ENCODE results near the gene CCPG1. TPM values are rescaled to one million over a fixed set of nuclear protein-coding genes. Genes with fewer than 3 reads are reported as not detected.

CCPG1 gene
- total RNA-seq, 1 experiment from 2014 or later, result 28.9 TPM

DNA sequence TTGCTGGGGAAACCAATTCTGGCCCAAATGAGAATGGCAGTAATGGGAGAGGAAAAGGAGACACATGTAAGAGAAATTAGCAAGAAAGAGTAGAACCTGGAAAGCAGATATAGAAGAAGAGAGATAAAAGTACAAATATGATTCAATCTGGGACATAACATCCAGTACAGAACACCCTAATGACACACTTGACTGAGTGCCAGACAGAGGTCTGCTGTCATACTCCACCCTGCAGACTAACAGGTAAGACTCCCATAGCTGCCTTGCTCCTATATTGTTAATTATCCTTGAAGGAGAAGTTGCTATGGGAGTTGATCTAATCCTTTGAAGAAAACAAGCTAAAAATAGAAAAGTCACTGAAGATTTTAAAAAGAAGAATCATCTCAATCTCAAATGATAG is 21.1 kb downstream of the CCPG1 start:
- DNase-seq (ENCODE audit: low read depth), result no peak

DNA sequence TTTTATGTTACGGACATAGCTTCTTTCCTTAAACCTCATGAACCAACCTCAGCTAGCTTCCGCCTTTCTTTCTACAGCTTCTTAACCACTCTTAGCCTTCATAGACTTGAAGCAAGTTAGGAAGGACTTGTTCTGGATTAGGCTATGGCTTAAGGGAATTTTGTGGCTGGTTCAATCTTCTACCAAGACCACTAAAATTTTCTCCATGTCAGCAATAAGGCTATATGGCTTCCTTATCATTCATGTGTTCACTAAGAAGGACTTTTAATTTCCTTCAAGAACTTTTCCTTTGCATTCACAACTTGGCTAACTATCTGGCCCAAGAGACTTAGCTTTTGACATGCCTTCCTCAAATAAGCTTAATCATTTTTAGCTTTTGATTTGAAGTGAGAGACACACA is 24.5 kb downstream of the CCPG1 start:
- no peak for DNase-seq (ENCODE audit: low read depth)

DNA sequence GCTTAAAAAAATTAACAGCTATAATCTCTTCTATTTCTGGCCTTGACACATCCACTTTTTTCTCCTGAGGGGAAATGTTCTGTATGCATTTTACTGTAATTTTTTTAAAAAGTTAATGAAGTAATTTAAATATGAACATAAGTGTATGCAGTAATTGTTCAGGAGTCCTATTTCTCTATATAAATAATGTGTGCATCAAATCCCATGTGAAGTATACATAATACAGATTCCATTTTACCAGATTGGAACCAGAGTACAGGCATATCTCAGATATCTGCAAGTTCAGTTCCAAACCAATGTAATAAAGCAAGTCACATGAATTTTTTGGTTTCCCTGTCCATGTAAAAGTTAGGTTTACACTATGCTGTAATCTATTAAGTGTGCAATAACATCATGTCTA is 26.6 kb downstream of the CCPG1 start:
- DNase-seq (ENCODE audit: low read depth), result no peak

DNA sequence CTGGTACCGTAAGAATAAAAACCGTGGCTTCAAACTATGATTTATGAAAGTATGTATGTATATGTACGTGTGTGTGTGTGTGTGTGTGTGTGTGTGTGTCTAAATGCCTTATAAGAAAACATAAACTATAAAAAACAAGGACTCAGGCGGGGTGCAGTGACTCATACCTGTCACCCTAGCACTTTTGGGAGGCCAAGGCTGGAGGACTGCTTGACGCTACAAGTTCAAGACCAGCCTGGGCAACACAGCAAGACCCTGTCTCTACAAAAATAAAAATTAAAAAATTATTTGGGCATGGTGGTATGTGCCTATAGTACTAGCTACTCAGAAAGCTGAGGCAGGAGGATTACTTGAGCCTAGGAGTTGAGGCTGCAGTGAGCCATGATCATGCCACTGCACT is 29.1 kb downstream of the CCPG1 start:
- no peak for DNase-seq (ENCODE audit: low read depth)

DNA sequence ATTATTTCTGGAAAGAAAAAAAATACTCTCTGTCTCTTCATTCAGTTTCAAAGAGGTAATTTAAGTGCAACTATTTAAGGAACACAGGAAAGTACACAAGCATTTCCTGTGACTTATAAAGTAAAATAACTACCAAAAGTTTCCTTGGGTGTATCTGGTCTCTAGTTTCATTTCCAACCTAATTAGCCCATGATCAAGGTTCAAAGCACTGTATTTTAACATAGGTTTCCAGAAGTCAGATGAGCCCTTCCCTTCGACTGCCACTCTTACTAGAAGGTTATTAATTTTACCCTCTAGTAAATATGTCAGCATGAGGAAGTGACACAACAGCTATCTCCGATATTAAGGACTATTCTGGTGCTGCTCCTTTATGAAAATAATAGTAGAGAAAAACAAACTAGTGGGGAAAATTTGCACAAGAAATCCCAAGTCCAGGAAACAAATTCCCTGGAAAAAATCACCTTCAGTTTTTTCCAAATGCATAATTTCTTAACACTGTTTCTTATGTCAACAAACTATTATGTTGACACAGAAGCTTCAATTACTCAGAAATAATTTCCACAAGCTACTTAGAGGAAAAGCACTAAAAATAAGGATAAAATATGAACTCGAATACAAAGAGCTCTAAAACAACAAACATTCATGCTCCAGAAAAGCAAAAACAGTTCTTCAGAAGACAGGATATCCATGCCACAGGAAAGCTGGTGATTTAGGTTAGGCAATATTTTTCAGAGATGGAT is 35.3 kb downstream of the CCPG1 start:
- DNase-seq (ENCODE audit: low read depth), result no peak

DNA sequence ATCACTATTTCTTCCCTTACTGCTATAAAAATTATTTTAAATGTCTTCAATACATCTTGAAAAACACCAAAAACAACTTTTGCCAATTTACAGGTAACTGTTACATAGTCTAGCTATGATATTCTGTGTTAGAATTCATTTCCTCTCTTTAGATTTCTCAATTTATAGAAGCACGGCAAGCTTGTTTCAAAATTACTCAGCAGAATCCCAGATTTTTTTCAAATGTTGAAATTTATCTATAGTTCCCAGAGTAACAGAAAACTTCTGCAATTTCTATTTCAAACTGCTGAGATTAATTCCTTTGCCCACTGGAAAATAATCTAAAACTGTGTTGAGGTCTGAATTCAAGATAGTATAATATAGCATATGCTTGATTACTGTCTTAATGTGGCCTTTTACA is 41.2 kb downstream of the CCPG1 start:
- no peak for DNase-seq (ENCODE audit: low read depth)

DNA sequence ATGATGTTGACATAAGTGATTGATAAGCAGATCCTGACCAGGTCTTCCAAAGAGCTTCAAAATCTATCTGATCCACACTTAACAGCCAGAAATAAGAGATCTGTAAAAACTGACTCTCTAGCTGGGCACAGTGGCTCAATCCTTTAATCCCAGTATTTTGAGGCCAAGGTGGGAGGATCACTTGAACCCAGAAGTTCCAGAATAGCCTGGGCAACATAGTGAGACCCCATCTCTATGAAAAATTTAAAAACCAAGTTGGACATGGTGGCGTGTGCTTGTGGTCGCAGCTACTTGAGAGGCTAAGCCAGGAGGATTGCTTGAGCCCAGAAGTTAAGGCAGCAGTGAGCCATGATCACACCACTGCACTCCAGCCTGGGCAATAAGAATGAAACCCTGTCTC is 45.5 kb downstream of the CCPG1 start:
- no peak for DNase-seq (ENCODE audit: low read depth)

DNA sequence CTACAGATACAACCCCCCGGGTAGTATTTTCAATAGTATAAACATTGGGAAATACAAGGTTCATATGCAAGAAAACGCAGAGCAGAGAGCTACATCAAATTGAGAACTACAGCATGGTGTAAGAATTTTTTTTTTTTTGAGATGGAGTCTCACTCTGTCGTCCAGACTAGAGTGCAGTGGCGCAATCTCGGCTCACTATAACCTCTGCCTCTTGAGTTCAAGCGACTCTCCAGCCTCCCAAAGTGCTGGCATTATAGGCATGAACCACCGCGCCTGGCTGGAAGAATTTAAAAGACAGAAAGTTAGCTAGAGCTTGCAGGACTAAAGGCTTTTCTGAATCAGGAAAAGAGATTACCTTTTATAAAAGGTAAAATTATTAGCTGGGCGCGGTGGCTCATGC is 47.1 kb downstream of the CCPG1 start:
- DNase-seq (ENCODE audit: low read depth), result no peak

DNA sequence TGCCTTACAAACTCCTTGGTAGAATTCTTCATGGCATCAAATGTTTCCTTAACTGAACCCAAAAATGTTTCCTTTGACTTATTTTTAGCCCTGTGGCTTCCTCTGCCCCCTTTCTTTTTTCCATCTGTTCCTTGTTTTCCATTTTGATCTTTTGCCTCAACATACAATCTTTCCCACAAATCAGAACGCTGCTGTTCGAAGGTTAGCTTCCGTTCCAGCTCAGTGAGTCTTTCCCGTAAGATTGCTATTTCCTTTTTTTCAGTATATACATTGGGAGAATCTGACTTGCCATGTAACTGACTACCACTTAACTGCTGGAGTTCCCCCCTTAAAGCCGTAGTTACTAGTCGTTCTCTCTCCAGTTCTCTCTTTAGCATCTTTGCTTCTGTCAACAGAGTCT is 47.9 kb downstream of the CCPG1 start:
- no peak for DNase-seq (ENCODE audit: low read depth)

DNA sequence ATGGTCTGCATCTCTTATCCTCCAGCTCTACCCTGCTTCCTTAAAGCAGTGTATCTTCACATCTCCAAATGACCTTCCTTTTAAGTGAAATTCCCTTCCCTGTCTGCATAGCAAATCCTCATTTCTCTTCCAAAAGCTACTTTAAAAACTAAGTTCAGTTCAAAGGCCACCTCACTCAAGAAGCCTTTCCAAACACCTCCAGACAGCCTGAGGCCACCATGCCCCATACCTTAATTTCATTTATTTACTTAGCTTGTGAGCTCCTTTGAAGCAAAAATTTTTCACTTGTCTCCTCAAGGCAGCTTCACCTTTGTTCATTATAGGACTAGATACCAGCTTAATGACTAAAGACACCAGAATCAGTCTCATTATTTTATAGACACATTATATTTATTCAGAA is 49.7 kb downstream of the CCPG1 start:
- no peak for DNase-seq (ENCODE audit: low read depth)

DNA sequence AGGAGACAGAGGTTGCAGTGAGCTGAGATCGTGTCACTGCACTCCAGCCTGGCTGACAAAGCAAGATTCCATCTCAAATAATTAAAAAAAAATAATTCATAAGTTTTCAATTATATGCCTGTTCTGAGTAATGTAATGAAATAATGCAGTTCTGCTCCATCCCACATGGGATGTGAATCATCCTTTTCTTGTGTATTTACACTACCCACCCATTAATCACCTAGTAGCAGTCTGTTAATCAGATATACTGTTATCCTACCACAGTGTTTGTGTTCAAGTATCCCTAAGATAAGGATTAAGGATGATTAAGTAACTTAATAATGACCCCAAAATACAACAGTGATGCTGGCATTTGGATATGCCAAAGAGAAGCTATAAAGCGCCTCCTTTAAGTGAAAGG is 50.4 kb downstream of the CCPG1 start:
- DNase-seq (ENCODE audit: low read depth), result peak; percentile 55

DNA sequence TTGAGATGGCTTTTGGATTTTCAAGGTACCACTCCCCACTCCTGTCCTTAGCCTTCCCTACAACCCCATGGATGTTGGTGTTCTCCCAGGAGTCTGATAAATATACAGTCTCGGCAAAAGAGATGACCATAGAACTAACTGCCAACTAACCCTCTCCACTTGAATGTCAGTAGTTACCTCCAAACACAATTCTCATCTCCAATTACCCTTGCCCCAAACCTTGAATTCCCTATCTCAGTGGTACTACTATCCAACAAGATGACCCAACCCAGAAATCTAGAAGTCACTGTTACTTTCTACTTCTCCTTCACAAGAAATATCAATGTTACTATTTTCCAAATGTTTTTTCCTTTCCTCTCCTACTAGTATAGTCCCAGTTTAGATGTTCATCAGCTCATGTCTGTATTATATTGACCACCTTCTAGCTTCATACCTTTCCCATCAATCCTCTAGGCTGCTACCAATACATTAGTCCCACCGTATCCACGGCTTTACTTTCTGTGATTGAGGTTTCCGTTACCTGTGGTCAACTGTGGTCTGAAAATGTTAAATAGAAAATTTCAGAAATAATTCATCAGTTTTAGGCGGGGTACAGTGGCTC is 51.1 kb downstream of the CCPG1 start:
- no peak for DNase-seq (ENCODE audit: low read depth)

DNA sequence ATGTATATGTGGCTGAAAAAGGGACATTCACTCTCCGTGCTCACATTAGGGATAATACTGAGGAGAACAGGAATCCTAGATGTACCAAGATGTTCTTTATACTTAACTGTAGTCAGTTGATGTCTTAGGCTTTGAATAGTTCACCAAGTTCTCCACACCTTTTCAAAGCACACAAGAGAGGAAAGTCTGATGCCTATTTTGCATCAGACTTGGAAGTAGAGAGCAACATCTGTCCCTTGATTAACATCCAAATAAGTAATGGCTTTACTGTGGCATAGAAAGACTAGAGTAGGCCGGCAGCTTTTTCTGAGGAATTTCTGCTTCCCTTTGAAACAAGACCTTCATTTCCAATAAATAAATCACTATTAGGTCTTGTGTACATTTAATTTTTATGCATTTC is 55.1 kb downstream of the CCPG1 start:
- DNase-seq (ENCODE audit: low read depth), result no peak

DNA sequence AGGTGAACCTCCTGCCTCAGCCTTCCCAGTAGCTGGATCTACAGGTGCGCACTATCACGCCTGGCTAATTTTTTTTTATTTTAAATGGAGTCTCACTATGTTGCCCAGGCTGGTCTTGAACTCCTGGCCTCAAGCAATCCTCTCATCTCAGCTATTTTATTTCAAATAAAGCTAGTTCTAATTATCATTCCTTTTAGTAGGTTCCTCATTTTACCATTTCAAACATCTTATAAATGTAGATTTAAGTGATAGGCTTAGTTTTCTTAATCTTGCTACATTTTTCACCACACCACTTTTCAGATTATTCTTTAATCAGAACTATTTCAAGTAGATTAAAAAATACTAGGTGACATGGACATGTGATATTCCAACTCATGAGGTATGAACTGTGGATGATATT is 58.9 kb downstream of the CCPG1 start:
- DNase-seq (ENCODE audit: low read depth), result no peak

DNA sequence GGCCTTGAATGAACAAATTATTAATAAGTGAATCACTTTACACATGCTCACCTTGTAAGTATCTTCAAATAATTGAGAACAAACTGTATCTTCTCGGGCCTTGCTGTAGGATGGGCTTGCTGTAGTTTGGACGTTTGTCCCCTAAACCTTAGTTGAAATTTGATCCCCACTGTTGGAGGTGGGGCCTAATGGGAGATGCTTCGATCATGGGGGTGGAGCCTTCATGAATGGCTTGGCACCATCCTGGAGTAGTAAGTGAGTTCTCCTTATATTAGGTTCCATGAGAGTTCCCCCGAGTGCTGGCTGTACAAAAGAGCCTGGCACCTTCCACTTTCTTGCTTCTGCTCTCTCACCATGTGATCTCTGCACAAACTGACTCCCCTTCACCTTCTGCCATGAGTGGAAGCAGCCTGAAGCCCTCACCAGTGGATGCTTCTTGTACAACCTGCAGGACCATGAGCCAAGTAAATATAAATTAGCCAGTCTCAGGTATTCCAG is 59.8 kb downstream of the CCPG1 start:
- no peak for DNase-seq (ENCODE audit: low read depth)

DNA sequence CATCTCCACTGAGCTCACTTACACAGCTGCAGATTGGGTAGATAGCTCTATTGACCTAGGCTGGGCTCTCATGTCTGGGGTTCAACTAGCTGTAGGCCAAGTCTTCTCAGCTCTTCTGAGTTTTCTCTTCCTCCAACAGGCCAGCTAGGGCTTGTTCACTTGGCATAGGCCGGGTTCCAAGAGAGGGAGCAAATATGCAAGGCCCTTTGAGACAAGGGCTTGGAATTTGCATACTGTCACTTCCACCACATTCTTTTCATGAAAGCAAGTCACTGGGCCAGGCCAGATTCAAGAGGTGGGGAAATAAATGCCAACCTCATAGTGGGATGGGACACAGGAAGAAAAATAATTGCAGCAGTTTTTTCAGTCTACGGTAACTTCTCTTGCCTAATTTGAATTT is 64.0 kb downstream of the CCPG1 start:
- DNase-seq (ENCODE audit: low read depth), result no peak

DNA sequence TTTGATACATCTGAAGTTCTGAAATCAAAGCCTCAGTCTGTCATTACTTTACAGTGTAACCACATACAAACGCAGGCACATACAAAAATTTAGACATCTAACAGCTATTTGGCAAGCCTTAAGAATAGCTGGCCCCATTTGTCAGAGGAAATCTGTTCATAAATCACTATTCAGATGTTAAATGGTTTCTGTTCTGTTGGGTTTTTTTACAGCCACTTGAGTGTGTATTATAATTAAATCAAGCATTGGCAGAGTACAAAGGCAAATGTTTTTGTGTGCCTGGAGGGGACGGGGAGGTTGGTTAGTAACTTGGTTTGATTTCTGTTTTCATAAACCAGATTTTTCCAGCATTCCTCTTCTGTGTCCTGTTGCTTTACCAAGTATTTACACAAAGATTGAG is 65.0 kb downstream of the CCPG1 start:
- no peak for DNase-seq (ENCODE audit: low read depth)

DNA sequence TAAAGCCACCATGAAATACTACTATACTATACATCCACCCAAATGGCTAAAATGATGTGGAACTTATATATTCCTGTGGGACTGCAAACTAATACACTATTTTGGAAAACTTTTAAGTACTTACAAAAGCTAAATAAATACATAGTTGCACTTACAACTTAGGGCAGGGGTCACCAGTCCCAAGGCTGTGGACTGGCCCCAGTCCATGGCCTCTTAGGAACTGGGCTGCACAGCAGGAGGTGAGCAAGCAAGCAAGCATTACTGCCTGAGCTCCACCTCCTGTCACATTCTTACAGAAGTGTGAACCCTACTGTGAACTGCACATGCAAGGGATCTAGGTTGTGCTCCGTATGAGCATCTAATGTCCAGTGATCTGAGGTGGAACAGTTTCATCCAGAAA is 71.0 kb downstream of the CCPG1 start:
- DNase-seq (ENCODE audit: low read depth), result no peak

DNA sequence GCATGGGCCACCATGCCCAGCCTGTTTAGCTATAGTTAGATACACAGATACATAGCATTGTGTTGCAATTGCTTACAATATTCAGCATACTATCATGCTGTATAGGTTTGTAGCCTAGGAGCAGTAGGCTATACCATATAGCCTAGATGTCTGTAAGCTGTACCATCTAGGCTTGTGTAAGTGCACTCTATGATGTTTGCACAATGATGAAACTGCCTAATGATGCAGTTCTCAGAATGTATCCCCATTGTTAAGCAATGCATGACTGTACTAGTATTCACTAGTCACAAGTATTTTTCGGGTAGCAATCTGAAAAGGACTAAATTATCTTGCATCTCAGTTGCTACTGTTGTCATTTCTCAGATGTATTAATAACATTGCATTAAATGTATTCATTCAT is 73.2 kb downstream of the CCPG1 start:
- DNase-seq (ENCODE audit: low read depth), result no peak

DNA sequence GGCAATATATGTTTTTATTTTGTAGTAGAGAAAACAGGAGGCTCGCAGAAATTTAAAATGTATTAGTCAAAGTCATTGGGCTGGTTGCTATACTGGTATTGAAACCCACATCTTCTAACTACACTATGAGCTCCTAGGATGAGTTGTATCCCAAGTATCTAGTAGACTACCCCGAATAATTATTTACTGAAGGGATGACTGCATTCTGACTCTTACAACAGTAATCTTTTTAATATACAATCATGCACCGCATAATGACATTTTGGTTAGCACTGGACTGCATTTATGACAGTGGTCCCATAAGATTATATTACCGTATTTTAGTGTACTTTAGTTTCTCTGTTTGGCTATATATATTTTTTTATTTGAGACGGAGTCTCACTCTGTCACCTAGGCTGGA is 73.8 kb downstream of the CCPG1 start:
- no peak for DNase-seq (ENCODE audit: low read depth)

DNA sequence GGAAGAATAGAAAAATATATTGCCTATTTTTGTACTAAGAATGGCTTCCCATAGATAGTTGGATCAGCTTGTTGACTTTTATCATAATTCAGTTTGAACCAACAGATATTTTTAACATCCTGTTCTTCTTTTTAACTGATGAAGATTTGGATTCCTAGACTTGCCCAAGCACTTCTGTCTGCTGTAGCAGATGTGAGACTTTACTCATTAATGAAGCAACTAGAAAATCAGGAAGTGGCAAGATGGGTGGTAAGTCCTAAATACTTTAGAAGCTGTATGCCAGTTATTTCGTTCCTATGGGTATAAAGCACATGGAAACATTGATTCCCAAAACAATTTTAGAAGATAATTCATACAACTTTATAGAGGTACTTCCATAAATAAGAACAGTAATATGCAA is 80.8 kb downstream of the CCPG1 start:
- DNase-seq (ENCODE audit: low read depth), result no peak

DNA sequence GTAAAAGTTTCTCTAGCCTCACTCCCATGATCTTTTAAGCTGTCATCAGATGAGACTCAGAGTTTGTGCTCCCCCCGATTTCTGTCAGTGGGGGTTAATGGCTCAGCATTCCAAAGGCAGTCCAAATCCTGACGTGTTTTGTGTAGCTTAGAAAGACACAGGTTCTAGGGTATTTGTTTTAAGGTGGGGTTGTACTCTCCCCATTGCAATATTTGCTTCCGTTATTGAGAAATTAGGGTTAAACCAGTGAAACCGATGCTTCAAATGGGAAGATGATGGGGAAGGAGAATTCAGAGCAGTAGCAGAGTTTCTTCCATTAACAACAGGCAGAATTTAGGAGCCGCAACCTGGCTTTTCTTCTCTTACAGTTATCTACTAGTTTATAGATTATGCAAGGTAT is 85.7 kb downstream of the CCPG1 start:
- no peak for DNase-seq (ENCODE audit: low read depth)

DNA sequence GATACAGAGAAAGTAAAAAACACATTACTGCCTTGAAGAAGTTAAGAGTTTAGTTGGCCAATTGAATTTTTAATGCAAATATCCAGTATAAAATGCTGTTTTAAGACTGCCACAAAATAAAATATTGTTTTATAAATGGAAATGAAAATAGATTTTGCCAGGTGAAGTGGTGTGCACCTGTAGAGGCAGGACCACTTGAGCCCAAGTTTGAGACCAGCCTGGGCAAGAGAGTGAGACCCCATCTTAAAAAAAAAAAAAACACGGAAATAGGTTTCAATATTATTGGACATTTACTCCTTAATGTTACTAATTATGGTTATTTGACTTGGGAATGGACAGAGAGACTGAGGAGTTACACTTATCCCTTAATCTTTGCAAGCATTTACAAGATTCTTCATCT is 87.2 kb downstream of the CCPG1 start:
- no peak for DNase-seq (ENCODE audit: low read depth)

DNA sequence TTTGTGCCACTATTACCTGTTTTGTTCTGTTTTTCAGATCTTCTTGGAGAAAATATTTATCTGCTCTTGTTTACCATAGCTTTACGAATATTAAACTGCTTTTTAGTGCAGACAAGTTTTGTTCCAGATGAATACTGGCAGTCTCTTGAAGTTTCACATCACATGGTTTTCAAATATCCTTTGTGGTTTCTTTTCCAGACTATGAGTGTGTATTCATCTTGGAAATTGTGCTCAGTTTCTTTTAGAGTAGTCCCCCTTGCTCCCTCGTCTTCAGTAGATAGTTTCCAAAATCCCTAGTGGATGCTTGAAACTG is 88.0 kb downstream of the CCPG1 start:
- no peak for DNase-seq (ENCODE audit: low read depth)
